Measurements from ENCODE around the gene HAPLN1.

HAPLN1 gene

GRCh38 chr5:83708170-83708569, 12.5 kb downstream of the HAPLN1 start:
- no peak overlapping the region for H3K9ac ChIP-seq (ENCODE audit: low read length)
- H3K4me1 ChIP-seq (ENCODE audit: low read length), result no peaks in the 10 kb centered on the region
- no peaks in the 10 kb centered on the region for H3K36me3 ChIP-seq (replicated peaks; ENCODE audit: insufficient read depth, low read length)
- H2AFZ ChIP-seq (ENCODE audit: low read length), result no peak overlapping the region
- no peak for DNase-seq
- no peaks in the 10 kb centered on the region for H3K27me3 ChIP-seq (replicated peaks; ENCODE audit: insufficient read depth, low read length)
- no peaks in the 10 kb centered on the region for H3F3A ChIP-seq (ENCODE audit: insufficient read depth, low read length)
- no peak for TF ChIP-seq EZH2 (optimal IDR thresholded peaks at IDR 0.05; ENCODE audit: low read depth, low read length)
- H4K20me1 ChIP-seq (ENCODE audit: insufficient read depth, low read length), result no peaks in the 10 kb centered on the region
- H3K79me2 ChIP-seq (ENCODE audit: low read length), result no peaks in the 10 kb centered on the region
- no peak overlapping the region for H3K27ac ChIP-seq (ENCODE audit: low read length)
- no peaks in the 10 kb centered on the region for H3K9me3 ChIP-seq (replicated peaks; ENCODE audit: insufficient read depth, low read length)
- H3K4me3 ChIP-seq (ENCODE audit: low read length), result no peak overlapping the region
- H3K4me2 ChIP-seq (ENCODE audit: low read depth, low read length), result no peak overlapping the region
- H3K9me2 ChIP-seq (replicated peaks; ENCODE audit: insufficient read depth, low read length), result no peaks in the 10 kb centered on the region

- Histone ChIP-seq H3K4me3 (ENCODE audit: low read length) (no peak overlapping the region), H3K4me2 (ENCODE audit: low read depth, low read length) (no peak overlapping the region), H3K27me3 (replicated peaks; ENCODE audit: insufficient read depth, low read length) (no peaks in the 10 kb centered on the region), H3K36me3 (replicated peaks; ENCODE audit: insufficient read depth, low read length) (no peaks in the 10 kb centered on the region), H3K9ac (ENCODE audit: low read length) (no peak overlapping the region), H2AFZ (ENCODE audit: low read length) (no peak overlapping the region), H3F3A (ENCODE audit: insufficient read depth, low read length) (no peaks in the 10 kb centered on the region), H4K20me1 (ENCODE audit: insufficient read depth, low read length) (no peaks in the 10 kb centered on the region), H3K79me2 (ENCODE audit: low read length) (no peaks in the 10 kb centered on the region), H3K9me2 (replicated peaks; ENCODE audit: insufficient read depth, low read length) (no peaks in the 10 kb centered on the region), H3K9me3 (replicated peaks; ENCODE audit: insufficient read depth, low read length) (no peaks in the 10 kb centered on the region), H3K27ac (ENCODE audit: low read length) (no peak overlapping the region), H3K4me1 (ENCODE audit: low read length) (no peaks in the 10 kb centered on the region)
- TF ChIP-seq EZH2 (optimal IDR thresholded peaks at IDR 0.05; ENCODE audit: low read depth, low read length) (no peak), EZH2phosphoT487 (IDR thresholded peaks at IDR 0.05; ENCODE audit: low read length) (no peak), CTCF (IDR thresholded peaks at IDR 0.05; ENCODE audit: low read length) (no peak)
- no peak for DNase-seq
These were observed 17.6 kb downstream of the HAPLN1 start for GRCh38 chr5:83703059-83703458.

- no peaks in the 10 kb centered on the region for H3K79me2 ChIP-seq (ENCODE audit: low read length)
- H3F3A ChIP-seq (ENCODE audit: insufficient read depth, low read length), result no peaks in the 10 kb centered on the region
- H2AFZ ChIP-seq (ENCODE audit: low read length), result no peak overlapping the region
- H3K4me1 ChIP-seq (ENCODE audit: low read length), result no peaks in the 10 kb centered on the region
- H3K4me3 ChIP-seq (ENCODE audit: low read length), result no peak overlapping the region
- no peak overlapping the region for H3K27ac ChIP-seq (ENCODE audit: low read length)
- H3K27me3 ChIP-seq (replicated peaks; ENCODE audit: insufficient read depth, low read length), result no peaks in the 10 kb centered on the region
- H3K36me3 ChIP-seq (replicated peaks; ENCODE audit: insufficient read depth, low read length), result no peaks in the 10 kb centered on the region
- TF ChIP-seq CTCF (IDR thresholded peaks at IDR 0.05; ENCODE audit: low read length) (no peak), EZH2phosphoT487 (IDR thresholded peaks at IDR 0.05; ENCODE audit: low read length) (no peak), EZH2 (optimal IDR thresholded peaks at IDR 0.05; ENCODE audit: low read depth, low read length) (no peak)
- H3K9me3 ChIP-seq (replicated peaks; ENCODE audit: insufficient read depth, low read length), result no peaks in the 10 kb centered on the region
- no peak overlapping the region for H3K4me2 ChIP-seq (ENCODE audit: low read depth, low read length)
- H4K20me1 ChIP-seq (ENCODE audit: insufficient read depth, low read length), result no peaks in the 10 kb centered on the region
- no peaks in the 10 kb centered on the region for H3K9me2 ChIP-seq (replicated peaks; ENCODE audit: insufficient read depth, low read length)
- no peak for DNase-seq
- H3K9ac ChIP-seq (ENCODE audit: low read length), result no peak overlapping the region
These were observed 18.8 kb downstream of the HAPLN1 start for GRCh38 chr5:83701886-83702285.

- Histone ChIP-seq H3K27ac (ENCODE audit: low read length) (no peak overlapping the region), H3K4me2 (ENCODE audit: low read depth, low read length) (no peak overlapping the region), H3F3A (ENCODE audit: insufficient read depth, low read length) (no peaks in the 10 kb centered on the region), H2AFZ (ENCODE audit: low read length) (no peak overlapping the region), H3K4me1 (ENCODE audit: low read length) (no peaks in the 10 kb centered on the region), H3K9me2 (replicated peaks; ENCODE audit: insufficient read depth, low read length) (no peaks in the 10 kb centered on the region), H3K27me3 (replicated peaks; ENCODE audit: insufficient read depth, low read length) (no peaks in the 10 kb centered on the region), H3K79me2 (ENCODE audit: low read length) (no peaks in the 10 kb centered on the region), H4K20me1 (ENCODE audit: insufficient read depth, low read length) (no peaks in the 10 kb centered on the region), H3K36me3 (replicated peaks; ENCODE audit: insufficient read depth, low read length) (no peaks in the 10 kb centered on the region), H3K9ac (ENCODE audit: low read length) (no peak overlapping the region), H3K9me3 (replicated peaks; ENCODE audit: insufficient read depth, low read length) (no peaks in the 10 kb centered on the region), H3K4me3 (ENCODE audit: low read length) (no peak overlapping the region)
- no peak for DNase-seq
- TF ChIP-seq EZH2phosphoT487 (IDR thresholded peaks at IDR 0.05; ENCODE audit: low read length) (no peak), EZH2 (optimal IDR thresholded peaks at IDR 0.05; ENCODE audit: low read depth, low read length) (no peak), CTCF (IDR thresholded peaks at IDR 0.05; ENCODE audit: low read length) (no peak)
These were observed 30.8 kb downstream of the HAPLN1 start for GRCh38 chr5:83689881-83690280.
